ENCODE data around the gene ZIK1.
A peak's percentile ranks its signal among the peaks of the same experiment; 100 is the strongest.

ZIK1 gene

GRCh38 chr19:57583521-57584416, at the start of gene ZIK1:
TSS of gene ZIK1 (plus strand) at chr19:57584145. CDS start at chr19:57584357, 212 bp downstream.
- H3K36me3 Mint-ChIP-seq (ENCODE audit: low read depth) = peaks cover 60% of the 10 kb centered on the region
- peaks cover 73% of the 10 kb centered on the region for H3K9me3 Mint-ChIP-seq
- intact Hi-C loops (cut with micrococcal nuclease) = no loop called here

GRCh38 chr19:57537953-57538547, 45.9 kb upstream of the ZIK1 start:
- Mint-ChIP-seq H3K36me3 (ENCODE audit: low read depth) (peaks cover 100% of the 10 kb centered on the region), H3K27ac (no peak overlapping the region), H3K4me3 (no peak overlapping the region), H3K9me3 (peaks cover 100% of the 10 kb centered on the region), H3K4me1 (ENCODE audit: low read depth) (no peaks in the 10 kb centered on the region), H3K27me3 (no peaks in the 10 kb centered on the region)
- intact Hi-C loops (cut with micrococcal nuclease) = no loop called here

More at GRCh38 chr19:57583521-57584416, at the start of gene ZIK1:
- Mint-ChIP-seq H3K27me3 (no peaks in the 10 kb centered on the region), H3K4me1 (ENCODE audit: low read depth) (peaks cover 16% of the 10 kb centered on the region), H3K4me3 (peak within 1 kb of the TSS; percentile 90), H3K27ac (peak within 1 kb of the TSS; percentile 74)

- intact Hi-C loops (cut with micrococcal nuclease) = no loop called here
- Mint-ChIP-seq H3K36me3 (ENCODE audit: low read depth) (peaks cover 97% of the 10 kb centered on the region), H3K27me3 (no peaks in the 10 kb centered on the region), H3K27ac (no peak overlapping the region), H3K4me3 (no peak overlapping the region), H3K9me3 (peaks cover 98% of the 10 kb centered on the region), H3K4me1 (ENCODE audit: low read depth) (no peaks in the 10 kb centered on the region)
These were observed 37.4 kb upstream of the ZIK1 start for GRCh38 chr19:57546513-57546912.

DNA sequence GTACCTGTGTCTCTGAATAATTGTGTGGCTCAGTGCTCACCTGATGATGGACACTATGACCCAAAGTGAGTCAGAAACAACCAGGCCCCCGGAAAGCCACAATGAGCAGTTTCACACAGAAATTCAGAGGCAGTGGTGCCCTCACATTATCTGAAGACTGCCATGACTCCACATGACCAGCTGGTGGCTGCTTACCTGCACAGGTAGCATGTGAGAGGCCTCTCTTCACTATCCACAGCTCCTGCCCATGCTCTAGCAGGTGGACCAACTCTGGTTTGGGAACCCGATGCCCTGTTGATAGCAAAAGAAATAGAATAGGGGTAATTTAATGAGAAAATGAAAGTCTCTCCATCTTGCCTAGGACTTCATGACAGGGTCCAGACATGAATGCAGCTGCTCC, 31.5 kb upstream of the ZIK1 start:
- Mint-ChIP-seq H3K4me3 (no peak overlapping the region), H3K4me1 (ENCODE audit: low read depth) (no peaks in the 10 kb centered on the region), H3K27me3 (no peaks in the 10 kb centered on the region), H3K36me3 (ENCODE audit: low read depth) (peaks cover 99% of the 10 kb centered on the region), H3K27ac (no peak overlapping the region), H3K9me3 (peaks cover 98% of the 10 kb centered on the region)
- intact Hi-C loops (cut with micrococcal nuclease) = no loop called here

- H3K36me3 Mint-ChIP-seq (ENCODE audit: low read depth) = peaks cover 71% of the 10 kb centered on the region
- H3K4me1 Mint-ChIP-seq (ENCODE audit: low read depth) = peaks cover 23% of the 10 kb centered on the region
- peaks cover 13% of the 10 kb centered on the region for H3K27me3 Mint-ChIP-seq
- no peak overlapping the region for H3K4me3 Mint-ChIP-seq
- peaks cover 81% of the 10 kb centered on the region for H3K9me3 Mint-ChIP-seq
- intact Hi-C loops (cut with micrococcal nuclease) = loop anchor here (2.0 kb wide), 2 partner anchors 31 to 75 kb away; partner anchors contain the start of genes ZNF211 and ZNF549
- H3K27ac Mint-ChIP-seq = no peak overlapping the region
These were observed 26.3 kb upstream of the ZIK1 start for GRCh38 chr19:57557659-57558058.

- Mint-ChIP-seq H3K4me3 (peak overlapping the region; percentile 92), H3K36me3 (ENCODE audit: low read depth) (peaks cover 62% of the 10 kb centered on the region), H3K27me3 (peaks cover 13% of the 10 kb centered on the region), H3K4me1 (ENCODE audit: low read depth) (peaks cover 23% of the 10 kb centered on the region), H3K27ac (peak overlapping the region; percentile 91), H3K9me3 (peaks cover 80% of the 10 kb centered on the region)
- intact Hi-C loops (cut with micrococcal nuclease) = loop anchor here (2.0 kb wide), 2 partner anchors 32 to 74 kb away; partner anchors contain the start of genes ZNF211 and ZNF549
These were observed 25.4 kb upstream of the ZIK1 start for GRCh38 chr19:57558525-57558924.

DNA sequence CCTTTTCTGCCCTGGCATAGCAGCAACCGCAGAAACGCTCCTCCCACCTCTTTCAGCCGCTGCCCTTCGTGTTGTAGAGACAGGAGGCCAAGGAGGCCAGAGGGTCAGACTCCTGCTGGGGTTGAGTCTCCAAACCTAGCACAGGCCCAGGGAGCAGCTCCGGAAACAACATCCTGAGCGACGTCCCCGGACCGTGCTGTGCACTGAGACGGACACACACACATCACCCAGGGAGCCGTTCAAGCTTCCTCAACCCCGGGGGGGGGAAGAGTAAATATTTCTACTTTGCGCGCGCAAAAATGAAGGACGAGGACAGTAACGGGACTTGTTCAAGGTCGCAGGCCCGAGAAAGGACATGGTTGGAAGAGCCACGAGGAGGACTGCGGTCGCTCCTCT, 24.9 kb upstream of the ZIK1 start:
- H3K4me1 Mint-ChIP-seq (ENCODE audit: low read depth) = peaks cover 23% of the 10 kb centered on the region
- H3K27ac Mint-ChIP-seq = peak overlapping the region; percentile 91
- H3K9me3 Mint-ChIP-seq = peaks cover 80% of the 10 kb centered on the region
- H3K36me3 Mint-ChIP-seq (ENCODE audit: low read depth) = peaks cover 57% of the 10 kb centered on the region
- peak overlapping the region; percentile 92 for H3K4me3 Mint-ChIP-seq
- peaks cover 13% of the 10 kb centered on the region for H3K27me3 Mint-ChIP-seq
- intact Hi-C loops (cut with micrococcal nuclease) = loop anchor here (2.0 kb wide), 2 partner anchors 32 to 74 kb away; partner anchors contain the start of genes ZNF211 and ZNF549

DNA sequence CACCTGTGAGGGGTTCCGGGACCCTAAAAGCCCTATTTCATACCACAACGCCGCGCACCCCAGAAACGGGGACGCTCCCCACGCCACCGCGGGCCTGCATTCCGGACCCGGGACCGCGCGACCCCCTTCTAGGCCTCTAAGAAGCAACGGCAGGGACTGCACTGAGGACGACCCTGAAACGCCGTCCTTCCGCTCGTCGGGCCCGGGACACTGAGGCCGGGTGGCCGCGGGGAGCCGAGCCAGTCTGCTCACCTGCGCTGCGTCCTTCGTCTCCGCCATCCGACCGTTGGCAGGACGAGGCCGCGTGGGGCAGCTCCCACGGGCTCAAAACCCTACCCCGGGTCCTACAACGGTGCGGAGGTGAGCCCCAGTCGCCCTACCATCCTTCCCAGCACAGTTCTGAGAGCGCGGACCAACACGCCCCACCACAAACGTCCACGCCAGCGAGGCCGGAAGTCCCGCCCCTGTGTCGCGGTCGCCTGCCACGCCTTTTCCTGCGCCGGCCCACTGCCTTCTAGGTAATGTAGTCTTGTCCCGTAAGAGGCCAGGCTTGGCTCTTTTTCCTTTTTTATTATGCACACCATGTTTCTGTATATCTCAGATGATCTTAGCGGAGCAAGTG, 24.4 kb upstream of the ZIK1 start, which contains the start of gene ZNF550:
TSS of gene ZNF550 (minus strand) at position 460 of the 622 bp plus-strand sequence. CDS start at position 279, 181 bp downstream.
- Mint-ChIP-seq H3K27me3 (peaks cover 13% of the 10 kb centered on the region), H3K36me3 (ENCODE audit: low read depth) (peaks cover 52% of the 10 kb centered on the region), H3K4me3 (peak within 1 kb of the TSS; percentile 92), H3K27ac (peak within 1 kb of the TSS; percentile 91), H3K4me1 (ENCODE audit: low read depth) (peaks cover 23% of the 10 kb centered on the region), H3K9me3 (peaks cover 80% of the 10 kb centered on the region)
- intact Hi-C loops (cut with micrococcal nuclease) = loop anchor here (2.0 kb wide), 2 partner anchors 33 to 73 kb away; partner anchors contain the start of genes ZNF211 and ZNF549

- H3K4me1 Mint-ChIP-seq (ENCODE audit: low read depth) = peaks cover 23% of the 10 kb centered on the region
- peaks cover 13% of the 10 kb centered on the region for H3K27me3 Mint-ChIP-seq
- intact Hi-C loops (cut with micrococcal nuclease) = no loop called here
- peak overlapping the region; percentile 92 for H3K4me3 Mint-ChIP-seq
- peaks cover 47% of the 10 kb centered on the region for H3K36me3 Mint-ChIP-seq (ENCODE audit: low read depth)
- H3K27ac Mint-ChIP-seq = peak overlapping the region; percentile 91
- peaks cover 80% of the 10 kb centered on the region for H3K9me3 Mint-ChIP-seq
These were observed 23.9 kb upstream of the ZIK1 start for GRCh38 chr19:57560049-57560491.

DNA sequence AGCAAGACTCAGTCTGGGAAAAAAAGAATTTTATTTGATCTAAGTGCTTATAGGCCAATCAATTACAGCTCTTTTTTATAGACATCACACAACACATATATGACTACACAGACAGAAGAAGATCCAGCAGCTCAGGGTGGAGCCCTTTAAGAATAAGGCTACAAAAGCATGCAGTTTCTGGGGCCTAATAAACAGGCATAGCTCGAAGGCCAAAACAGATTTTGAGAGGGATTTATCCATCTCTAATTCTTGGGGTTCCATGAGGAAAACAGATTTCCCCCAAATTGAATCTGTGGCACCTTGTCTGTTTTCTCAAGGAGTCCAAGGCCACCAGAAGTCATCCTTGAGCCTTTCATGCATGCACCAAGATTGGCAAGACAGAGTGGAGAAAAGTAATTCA, 20.4 kb upstream of the ZIK1 start:
- Mint-ChIP-seq H3K27me3 (peaks cover 13% of the 10 kb centered on the region), H3K4me1 (ENCODE audit: low read depth) (peaks cover 16% of the 10 kb centered on the region), H3K36me3 (ENCODE audit: low read depth) (peaks cover 21% of the 10 kb centered on the region), H3K4me3 (no peak overlapping the region), H3K9me3 (peaks cover 80% of the 10 kb centered on the region), H3K27ac (no peak overlapping the region)
- intact Hi-C loops (cut with micrococcal nuclease) = no loop called here

DNA sequence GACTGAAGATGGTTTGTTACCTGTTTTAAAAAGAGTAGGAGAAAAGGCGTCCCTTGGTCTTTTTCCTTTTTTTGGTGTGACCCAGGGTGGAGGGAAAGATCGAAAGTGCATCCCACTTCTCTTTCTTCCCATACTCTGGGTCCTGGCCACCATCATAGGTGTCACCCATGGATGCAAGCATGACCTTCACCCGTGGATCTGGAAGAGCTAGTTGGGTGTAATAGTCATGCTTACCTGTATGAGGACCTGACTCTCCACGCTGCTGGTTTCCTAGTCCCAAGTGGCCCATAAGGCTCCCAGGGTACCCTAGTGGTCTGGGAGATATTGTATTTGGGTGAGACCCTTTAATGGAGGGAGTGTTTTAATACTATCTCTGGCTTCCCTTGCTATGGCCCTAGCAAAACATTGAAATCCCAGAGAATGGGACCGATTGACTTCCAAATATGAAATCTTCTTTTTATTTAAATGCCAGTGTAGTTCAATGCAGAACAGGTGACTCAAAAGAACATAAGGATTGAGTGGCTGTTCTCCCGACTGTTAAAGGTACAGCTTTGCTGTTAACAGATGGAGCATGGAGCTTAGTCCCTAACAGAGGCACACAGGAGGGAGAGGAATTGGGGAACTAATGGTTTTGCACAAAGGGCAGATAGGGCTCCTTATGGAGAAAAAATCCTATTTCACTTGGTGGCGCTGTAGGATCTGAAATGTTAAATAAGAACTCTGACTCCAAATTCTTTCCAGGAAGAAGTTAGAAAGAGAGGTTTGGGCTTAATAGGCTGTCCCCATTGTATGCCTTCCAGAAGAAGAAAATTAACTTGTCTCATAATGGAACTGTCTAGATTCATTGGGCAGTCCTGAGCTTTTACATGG, 17.3 kb upstream of the ZIK1 start:
- H3K9me3 Mint-ChIP-seq = peaks cover 95% of the 10 kb centered on the region
- H3K4me1 Mint-ChIP-seq (ENCODE audit: low read depth) = no peaks in the 10 kb centered on the region
- intact Hi-C loops (cut with micrococcal nuclease) = no loop called here
- H3K36me3 Mint-ChIP-seq (ENCODE audit: low read depth) = no peaks in the 10 kb centered on the region
- no peak overlapping the region for H3K4me3 Mint-ChIP-seq
- H3K27me3 Mint-ChIP-seq = no peaks in the 10 kb centered on the region
- no peak overlapping the region for H3K27ac Mint-ChIP-seq

GRCh38 chr19:57570707-57571106, 13.2 kb upstream of the ZIK1 start:
- no peak overlapping the region for H3K27ac Mint-ChIP-seq
- H3K27me3 Mint-ChIP-seq = no peaks in the 10 kb centered on the region
- peaks cover 40% of the 10 kb centered on the region for H3K36me3 Mint-ChIP-seq (ENCODE audit: low read depth)
- H3K9me3 Mint-ChIP-seq = peaks cover 100% of the 10 kb centered on the region
- no peak overlapping the region for H3K4me3 Mint-ChIP-seq
- intact Hi-C loops (cut with micrococcal nuclease) = no loop called here
- no peaks in the 10 kb centered on the region for H3K4me1 Mint-ChIP-seq (ENCODE audit: low read depth)

- Mint-ChIP-seq H3K9me3 (peaks cover 100% of the 10 kb centered on the region), H3K4me1 (ENCODE audit: low read depth) (peaks cover 12% of the 10 kb centered on the region), H3K27me3 (no peaks in the 10 kb centered on the region), H3K36me3 (ENCODE audit: low read depth) (peaks cover 58% of the 10 kb centered on the region), H3K27ac (no peak overlapping the region), H3K4me3 (no peak overlapping the region)
- intact Hi-C loops (cut with micrococcal nuclease) = no loop called here
These were observed 11.5 kb upstream of the ZIK1 start for GRCh38 chr19:57572415-57572947.

Data from dendritic cell treated with granulocyte-macrophage colony-stimulating factor and Interleukin-4, amounts not matched to agents 40 ng/mL and 50 ng/mL, for 4 days (primary cell).